RWPE2 (cell line): ENCODE results near the gene GRM4.

Experiments
- ATAC-seq: fragments of 200-7000 bp; cut with Tn5 transposase; 3 replicates; pipeline ENCODE4 v1.9.1; 2021; ENCODE audit warnings: low read depth
- DNase-seq: peaks from one replicate; pipeline ENCODE4 v3.0.0-alpha.2; 2020; ENCODE audit warnings: low spot score
- H3K27ac ChIP-seq: fragments of 450-650 bp; 2 replicates; pipeline ENCODE4 v1.5.1; 2017; ENCODE audit warnings: mild to moderate bottlenecking; ENCODE audit not compliant: poor library complexity, severe bottlenecking
- H3K27me3 ChIP-seq: fragments of 250-450 bp; sonication (Bioruptor Pico); 2 replicates; pipeline ENCODE4 v1.5.1; 2021; ENCODE audit warnings: mild to moderate bottlenecking, moderate library complexity; ENCODE audit not compliant: insufficient read depth, poor library complexity, severe bottlenecking
- H3K36me3 ChIP-seq: fragments of 250-450 bp; sonication (Bioruptor Pico); 2 replicates; pipeline ENCODE4 v1.5.1; 2020; ENCODE audit warnings: low read depth, mild to moderate bottlenecking, moderate library complexity
- H3K4me1 ChIP-seq: fragments of 250-450 bp; sonication (Bioruptor Pico); 2 replicates; pipeline ENCODE4 v1.5.1; 2021; ENCODE audit warnings: mild to moderate bottlenecking, moderate library complexity; ENCODE audit not compliant: insufficient read depth, poor library complexity, severe bottlenecking
- H3K4me3 ChIP-seq: fragments of 250-450 bp; sonication (Bioruptor Pico); 2 replicates; pipeline ENCODE4 v1.5.1; 2021; ENCODE audit warnings: mild to moderate bottlenecking, moderate library complexity; ENCODE audit not compliant: severe bottlenecking
- H3K9me3 ChIP-seq: fragments of 250-450 bp; sonication (Bioruptor Pico); 2 replicates; pipeline ENCODE4 v1.5.1; 2021; ENCODE audit warnings: mild to moderate bottlenecking, moderate library complexity; ENCODE audit not compliant: severe bottlenecking
- TF ChIP-seq, protein P1 (sequence below): fragments of 450-650 bp; IDR thresholded peaks from one replicate; pipeline ENCODE4 v1.5.1; 2017; ENCODE audit warnings: mild to moderate bottlenecking, moderate library complexity; ENCODE audit not compliant: poor library complexity, severe bottlenecking

GRM4 gene

DNA sequence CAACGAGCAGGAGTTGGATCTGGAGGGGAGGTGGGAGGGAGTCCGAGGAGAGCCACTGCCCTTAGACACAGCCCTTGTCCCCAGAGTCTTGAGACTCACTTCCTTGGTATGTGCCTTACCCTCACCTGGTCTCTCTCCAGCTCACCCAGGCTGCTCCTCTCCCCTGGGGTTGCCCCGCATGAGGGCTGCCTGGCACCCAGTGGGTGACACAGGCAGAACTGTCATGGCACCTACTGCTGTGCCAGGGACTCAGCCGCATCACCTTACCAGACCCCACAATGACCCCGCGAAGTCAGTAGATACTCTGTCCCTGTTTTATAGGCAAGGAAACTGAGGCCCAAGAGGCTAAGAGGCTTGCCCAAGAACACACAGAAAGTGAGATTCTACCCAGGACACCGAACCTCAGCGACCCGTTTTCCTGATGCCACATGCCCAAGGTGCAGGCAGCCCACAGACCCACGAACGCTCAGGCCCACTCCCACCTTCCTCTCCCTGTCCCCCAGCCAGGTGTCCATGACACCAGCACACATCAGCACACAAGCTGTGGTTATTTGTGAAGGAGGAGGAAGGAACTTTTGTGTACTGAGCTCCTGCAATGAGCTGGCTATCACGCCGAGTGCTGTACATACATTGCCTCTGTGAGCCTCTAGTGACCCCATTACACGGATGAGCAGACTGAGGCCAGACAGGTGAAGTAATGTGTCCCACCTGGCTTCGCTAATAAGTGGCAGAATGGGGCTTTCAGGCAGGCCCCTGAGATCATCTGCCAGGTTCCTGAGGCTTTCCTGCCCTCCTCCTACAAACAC lies 168.1 kb downstream of the GRM4 start:
- ATAC-seq = no peak

DNA sequence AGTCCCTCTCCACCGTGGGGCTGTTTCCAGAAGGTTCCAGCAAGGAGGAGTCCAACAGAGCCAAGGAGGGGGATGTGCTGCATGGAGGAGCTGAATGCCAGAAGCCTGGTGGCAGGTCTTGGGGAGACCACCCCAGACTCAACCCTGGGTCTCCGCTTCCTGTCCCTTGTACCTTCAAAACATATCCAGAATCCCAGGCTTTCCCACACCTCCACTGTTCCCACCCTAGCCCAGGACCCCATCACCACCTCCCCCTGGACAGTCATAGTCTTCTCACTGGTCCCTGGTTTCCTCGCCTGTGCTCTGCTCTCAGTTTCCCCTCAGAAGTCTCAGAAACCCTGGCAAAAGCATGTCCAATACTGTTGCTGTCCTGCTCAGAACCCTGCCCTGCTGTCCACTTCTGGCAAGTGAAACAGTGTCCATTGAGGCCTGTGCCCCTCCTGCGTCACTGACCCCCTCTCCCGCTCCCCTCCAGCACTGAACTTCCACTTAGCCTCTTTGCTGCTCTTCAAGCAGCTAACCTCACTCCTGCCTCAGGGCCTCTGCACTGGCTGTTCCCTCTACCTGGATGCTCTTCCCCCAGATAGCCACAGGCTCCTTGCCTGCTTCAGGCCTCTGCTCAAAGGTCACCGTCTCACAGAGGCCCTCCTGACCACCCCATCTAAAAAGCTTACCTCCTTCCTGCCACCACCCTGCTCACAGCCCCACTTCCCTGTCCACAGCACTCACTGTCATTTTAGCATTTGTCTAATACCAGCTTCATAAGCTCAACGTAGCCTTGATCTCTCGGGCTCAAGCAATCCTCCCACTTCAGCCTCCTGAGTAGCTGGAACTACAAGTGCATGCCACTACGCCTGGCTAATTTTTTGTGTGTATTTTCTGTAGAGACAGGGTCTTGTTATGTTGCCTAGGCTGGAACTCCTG lies 169.2 kb downstream of the GRM4 start:
- no peak for ATAC-seq

More for the DNA sequence above, 168.1 kb downstream of the GRM4 start:
- DNase-seq = no peak
- TF ChIP-seq, protein P1, sequence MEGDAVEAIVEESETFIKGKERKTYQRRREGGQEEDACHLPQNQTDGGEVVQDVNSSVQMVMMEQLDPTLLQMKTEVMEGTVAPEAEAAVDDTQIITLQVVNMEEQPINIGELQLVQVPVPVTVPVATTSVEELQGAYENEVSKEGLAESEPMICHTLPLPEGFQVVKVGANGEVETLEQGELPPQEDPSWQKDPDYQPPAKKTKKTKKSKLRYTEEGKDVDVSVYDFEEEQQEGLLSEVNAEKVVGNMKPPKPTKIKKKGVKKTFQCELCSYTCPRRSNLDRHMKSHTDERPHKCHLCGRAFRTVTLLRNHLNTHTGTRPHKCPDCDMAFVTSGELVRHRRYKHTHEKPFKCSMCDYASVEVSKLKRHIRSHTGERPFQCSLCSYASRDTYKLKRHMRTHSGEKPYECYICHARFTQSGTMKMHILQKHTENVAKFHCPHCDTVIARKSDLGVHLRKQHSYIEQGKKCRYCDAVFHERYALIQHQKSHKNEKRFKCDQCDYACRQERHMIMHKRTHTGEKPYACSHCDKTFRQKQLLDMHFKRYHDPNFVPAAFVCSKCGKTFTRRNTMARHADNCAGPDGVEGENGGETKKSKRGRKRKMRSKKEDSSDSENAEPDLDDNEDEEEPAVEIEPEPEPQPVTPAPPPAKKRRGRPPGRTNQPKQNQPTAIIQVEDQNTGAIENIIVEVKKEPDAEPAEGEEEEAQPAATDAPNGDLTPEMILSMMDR = no peak
- Histone ChIP-seq H3K36me3 (no peaks in the 10 kb centered on the region), H3K27me3 (peaks cover 11% of the 10 kb centered on the region), H3K9me3 (no peaks in the 10 kb centered on the region), H3K4me3 (no peak overlapping the region), H3K4me1 (no peaks in the 10 kb centered on the region), H3K27ac (no peak overlapping the region)

DNA sequence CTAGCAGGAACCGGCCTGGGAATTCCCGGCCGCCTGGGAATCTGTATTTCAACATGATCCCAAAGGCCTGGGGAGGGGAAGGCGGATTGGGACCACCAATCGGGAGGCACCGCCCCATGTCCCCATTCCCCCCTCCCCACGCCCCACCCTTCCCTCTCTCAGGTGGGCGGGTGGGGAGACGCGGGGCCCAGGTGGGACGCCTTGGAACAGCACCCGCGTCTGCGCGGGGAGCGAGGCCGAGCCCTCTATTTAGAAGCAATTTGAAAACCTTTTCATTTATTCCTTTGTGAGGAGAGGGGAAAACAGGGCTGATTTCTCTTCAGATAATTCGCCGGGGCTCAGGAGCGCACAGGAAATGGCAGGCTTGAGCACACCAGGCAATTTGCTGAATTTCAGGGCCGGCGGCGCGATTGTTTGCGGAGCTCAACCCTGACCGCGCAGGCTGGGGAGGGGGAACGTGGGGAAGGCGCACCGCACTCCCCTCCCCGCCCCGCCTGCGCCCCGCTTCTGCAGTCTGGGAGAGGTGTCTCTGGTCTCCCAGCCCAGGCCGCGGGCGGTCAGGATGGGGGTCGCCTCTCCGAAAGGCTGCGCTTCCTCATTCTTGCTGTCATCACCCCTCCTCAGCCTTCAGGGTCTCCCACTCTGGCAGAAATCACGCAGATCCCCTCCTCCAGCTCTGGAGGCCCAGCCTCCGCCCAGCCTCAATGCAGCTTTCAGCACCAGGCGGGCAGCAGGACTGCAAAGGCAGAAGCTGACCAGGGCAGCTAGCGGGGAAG lies 170.0 kb downstream of the GRM4 start:
- H3K9me3 ChIP-seq = peaks cover 1% of the 10 kb centered on the region
- TF ChIP-seq, protein P1 = no peak
- H3K27ac ChIP-seq = no peak overlapping the region
- no peak overlapping the region for H3K4me3 ChIP-seq
- DNase-seq = no peak
- H3K36me3 ChIP-seq = no peaks in the 10 kb centered on the region
- peaks cover 17% of the 10 kb centered on the region for H3K27me3 ChIP-seq
- ATAC-seq = no peak
- no peaks in the 10 kb centered on the region for H3K4me1 ChIP-seq

More for the DNA sequence above, 169.2 kb downstream of the GRM4 start:
- Histone ChIP-seq H3K9me3 (peaks cover 1% of the 10 kb centered on the region), H3K4me1 (no peaks in the 10 kb centered on the region), H3K36me3 (no peaks in the 10 kb centered on the region), H3K27me3 (peaks cover 17% of the 10 kb centered on the region), H3K27ac (no peak overlapping the region), H3K4me3 (no peak overlapping the region)
- TF ChIP-seq, protein P1 = no peak
- DNase-seq = no peak

DNA sequence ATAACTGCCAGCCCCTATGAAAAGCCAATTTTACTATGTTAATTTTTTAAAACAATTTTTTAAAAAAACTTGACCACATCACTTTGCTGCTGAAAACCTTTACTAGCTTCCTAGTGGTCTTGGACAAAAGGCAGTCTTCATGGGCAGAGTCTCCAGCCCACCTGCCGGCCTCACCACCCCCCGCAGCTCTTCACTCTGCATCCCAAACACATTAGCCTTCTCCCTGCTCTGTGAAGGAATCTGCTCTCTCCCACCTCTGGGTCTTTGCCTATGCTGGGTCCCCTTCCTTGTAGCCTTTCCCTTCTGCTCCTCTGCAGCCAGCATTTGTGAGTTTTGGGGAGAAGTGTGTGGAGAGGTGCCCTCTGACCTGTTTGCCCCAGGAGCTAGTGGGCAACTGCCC lies 171.4 kb downstream of the GRM4 start:
- TF ChIP-seq, protein P1 = no peak
- no peak overlapping the region for H3K4me3 ChIP-seq
- DNase-seq (no peak), ATAC-seq (no peak)
- H3K9me3 ChIP-seq = peaks cover 1% of the 10 kb centered on the region
- peaks cover 23% of the 10 kb centered on the region for H3K27me3 ChIP-seq
- H3K27ac ChIP-seq = no peak overlapping the region
- no peaks in the 10 kb centered on the region for H3K4me1 ChIP-seq
- H3K36me3 ChIP-seq = no peaks in the 10 kb centered on the region
